Central memory CD4-positive, alpha-beta T cell (primary cell): ENCODE measurements around the gene FGR.

ENCODE experiments used
- DNase-seq: peaks from one replicate; pipeline ENCODE4 v3.0.0; 2022

FGR gene

DNA sequence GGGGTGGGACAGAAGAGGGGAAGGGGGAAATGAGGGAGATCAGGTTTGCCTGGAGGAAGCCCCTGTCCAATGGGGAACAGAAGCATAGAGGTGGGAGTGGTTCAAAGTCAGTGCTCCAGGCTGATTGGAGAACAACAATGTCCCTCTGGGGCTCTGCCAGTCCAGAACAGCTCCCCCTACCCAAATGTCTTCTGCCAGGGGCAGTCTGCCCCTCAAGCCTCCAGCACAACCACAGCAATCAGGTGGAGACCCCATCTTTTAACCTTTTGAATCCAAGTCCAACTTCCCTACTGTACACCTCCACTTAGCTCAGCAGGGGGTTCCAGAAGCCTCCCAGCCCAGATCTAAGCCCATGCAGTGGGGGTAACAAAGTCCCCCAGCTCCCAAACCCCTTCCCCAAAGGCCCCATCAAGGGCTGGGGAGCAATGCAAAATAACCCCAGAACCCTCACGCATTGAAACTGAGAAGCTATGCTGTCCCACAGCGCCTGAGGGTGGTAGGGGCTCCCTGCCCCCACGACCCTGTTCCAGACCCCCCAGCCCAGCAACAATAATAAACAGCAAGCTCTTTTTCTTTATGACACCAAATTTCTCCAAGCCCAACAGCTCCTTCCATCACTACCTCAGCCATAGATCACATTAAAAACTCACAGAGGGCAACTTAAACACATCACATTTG is 34.3 kb downstream of the FGR start:
- DNase-seq: no peak

DNA sequence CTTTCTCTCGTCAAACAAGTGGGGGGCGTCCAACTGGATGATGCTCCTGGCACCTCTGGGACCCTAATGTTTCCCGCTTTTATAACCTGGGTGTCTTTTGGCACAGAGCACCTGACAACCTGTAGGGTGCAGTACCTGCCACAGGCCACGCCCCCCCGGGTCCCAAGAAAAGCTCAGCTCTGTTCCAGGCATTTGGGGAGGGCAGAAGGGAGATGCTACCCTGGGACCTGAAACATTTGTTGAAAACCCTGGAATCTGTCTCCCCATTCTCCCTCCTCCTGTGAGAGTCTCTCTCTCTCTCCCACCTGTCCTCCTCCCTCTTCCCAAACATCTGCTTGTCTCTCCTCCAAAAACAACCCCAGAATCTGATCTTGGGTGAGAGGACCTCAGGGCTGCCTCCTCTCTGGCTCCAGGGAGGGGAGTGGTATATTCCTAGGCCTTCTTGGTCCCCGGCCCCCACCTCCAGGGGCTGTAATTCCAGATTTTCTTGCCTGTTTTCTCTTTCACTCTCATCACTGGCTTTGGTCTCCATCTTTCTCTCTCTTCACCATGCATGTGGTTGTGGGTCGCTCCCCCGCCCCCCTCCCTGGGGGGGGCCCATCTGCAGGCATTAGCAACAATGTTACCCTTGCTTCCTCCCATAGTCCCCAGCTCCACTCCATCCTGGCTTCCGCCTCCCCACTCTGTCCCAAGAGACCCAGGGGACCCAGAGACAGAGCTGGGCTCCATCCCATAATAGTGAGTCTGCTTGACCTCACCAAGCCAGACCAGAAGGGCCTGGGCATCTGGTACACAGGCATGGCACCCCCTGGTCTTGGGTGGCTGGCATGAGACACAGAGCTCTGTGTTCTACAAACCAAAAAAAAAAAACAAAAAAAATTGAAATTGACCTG is 35.1 kb downstream of the FGR start:
- no peak for DNase-seq

GRCh38 chr1:27598902-27599528 is 36.0 kb downstream of the FGR start:
- DNase-seq: no peak

GRCh38 chr1:27598295-27598687 is 36.7 kb downstream of the FGR start:
- no peak for DNase-seq

DNA sequence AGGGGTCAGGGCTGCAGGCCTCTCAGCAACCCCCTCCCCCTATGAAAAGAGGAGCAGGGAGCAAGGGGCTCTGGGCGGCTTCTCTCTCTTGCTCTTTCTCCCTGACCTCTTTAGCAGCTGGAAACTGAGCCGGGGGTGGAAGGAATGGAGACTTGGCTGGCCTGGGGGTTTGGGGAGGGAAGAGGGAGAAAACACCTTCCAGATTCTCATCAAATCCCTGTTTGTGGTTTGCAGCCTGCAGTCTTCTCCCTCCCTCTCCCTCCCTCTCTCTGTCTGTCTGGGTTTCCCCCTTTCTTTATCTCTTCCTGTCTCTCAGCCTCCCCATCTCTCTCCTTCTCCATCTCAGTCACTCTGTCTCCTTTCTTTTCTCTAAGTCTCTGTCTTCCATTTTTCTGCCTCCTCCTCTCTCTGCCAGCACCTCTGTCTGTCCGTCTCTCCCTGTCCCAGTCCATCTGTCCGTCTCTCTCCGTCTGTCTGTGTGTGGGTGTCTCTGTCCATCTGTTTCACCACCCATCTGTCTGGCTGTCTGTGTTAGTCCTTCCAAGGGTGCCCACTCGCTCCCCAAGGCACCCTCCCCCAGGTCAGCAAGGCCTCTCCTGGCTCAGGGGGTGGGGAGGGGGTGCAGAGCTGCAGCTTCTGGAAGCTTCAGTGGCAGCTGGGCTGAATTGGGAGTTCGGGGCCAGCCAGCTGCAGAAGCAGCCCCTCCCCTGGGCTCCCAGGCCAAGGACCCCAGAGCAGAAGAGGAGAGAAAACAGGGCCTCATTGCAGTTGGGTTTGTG is 37.3 kb downstream of the FGR start:
- DNase-seq: no peak

- DNase-seq: no peak
These were observed 38.0 kb downstream of the FGR start for GRCh38 chr1:27596986-27597385.

DNA sequence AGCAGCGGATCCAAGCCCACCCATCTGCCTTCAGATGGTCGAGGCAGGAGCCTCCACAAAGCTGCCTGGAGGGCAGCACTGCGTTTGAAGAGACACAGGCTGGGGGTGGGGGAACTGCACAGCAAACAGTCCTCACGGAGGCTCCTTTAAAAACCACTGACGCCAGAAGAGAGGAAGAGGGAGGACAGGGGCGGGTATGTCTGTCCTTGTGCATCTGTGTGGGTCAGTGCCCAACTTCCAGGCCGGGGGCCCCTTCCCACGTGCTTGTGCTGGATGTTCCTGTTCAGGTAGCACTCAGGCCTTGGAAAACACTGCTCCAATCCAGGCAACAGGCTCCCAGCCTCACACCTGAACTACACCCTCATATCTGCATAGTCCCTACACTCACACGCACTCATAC is 38.7 kb downstream of the FGR start:
- no peak for DNase-seq

GRCh38 chr1:27595597-27595996 is 39.4 kb downstream of the FGR start:
- no peak for DNase-seq

DNA sequence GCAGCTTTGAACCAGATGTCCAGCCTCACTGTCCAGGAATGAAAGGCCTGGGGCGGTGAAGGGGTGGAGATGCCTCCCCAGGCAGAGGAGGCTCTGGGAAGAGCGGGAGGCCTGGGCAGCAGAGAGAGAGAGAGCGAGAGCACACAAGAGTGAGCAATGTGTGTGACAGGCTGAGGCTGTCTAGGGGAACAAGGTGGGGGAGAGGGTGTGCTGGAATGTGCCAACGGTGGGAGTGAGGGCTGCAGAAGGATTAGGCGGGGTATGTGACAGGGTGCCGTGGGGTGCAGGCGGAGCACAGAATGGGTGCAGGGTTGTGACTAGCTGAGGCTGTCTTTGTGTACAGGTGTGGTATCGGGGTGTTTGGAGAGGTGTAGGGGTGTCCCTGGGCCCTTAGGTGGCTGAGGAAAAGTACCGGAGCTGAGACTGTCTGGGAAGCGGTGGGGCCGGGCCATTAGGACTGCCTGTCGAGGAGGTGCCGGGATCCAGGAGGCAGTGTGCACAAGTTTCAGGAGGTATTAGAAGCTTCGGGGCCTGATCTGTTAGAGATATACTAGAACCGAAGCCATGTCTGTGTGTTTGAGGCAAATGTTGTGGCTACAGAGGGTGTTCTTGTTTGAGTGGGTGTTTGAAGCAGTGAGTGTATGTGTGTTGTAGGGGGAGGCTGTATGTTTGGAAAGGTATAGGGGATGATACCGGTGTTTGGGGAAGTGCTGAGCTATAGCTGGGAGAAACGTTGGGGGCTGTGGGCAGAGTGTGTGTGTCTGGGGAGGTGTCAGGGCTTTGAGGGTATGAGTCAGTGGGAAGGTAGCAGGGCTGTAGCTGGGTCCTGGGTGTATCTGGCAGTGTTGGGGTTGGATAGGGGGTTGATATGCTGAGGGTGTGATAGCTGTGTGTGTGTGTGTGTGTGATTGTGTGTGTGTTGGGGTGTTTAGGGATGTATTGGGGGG is 40.1 kb downstream of the FGR start:
- DNase-seq: no peak

GRCh38 chr1:27593678-27594563 is 41.1 kb downstream of the FGR start:
- DNase-seq: no peak

DNA sequence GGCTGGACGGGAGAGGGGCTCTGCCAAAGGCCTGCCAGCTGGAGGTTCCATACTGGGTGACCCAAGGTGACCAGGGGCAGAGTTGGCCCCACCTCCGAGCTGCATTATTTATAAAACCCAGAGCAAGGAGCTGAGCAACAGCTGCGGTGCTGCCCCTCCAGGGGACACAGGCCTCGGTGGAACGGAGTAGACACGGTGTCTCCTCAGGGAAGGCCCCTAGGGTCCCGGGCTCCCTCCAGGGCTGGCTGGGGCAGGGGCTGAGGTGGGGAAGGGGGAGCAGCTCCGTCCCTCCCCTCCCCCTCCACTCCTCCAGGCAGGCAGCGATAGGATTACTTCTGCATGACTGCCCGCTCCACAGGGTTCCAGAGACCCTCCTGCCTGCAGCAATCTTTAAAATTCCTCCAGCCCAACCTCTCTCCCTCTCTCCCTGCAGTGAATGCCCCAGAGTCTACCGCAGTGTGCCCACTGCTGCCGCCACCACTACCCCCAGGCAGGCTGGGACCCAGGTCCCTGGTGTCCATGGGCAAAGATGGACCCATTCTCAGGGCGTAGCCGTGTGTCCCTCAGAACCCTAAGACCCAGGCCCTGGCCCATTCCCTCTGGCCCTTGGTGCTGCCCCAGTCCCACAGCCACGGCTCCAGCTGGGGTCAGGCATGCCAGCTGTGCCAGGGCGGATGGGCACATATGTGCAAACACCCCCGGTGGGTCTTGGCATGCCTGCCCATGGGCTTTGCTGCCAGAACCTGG is 41.9 kb downstream of the FGR start:
- DNase-seq: no peak

DNA sequence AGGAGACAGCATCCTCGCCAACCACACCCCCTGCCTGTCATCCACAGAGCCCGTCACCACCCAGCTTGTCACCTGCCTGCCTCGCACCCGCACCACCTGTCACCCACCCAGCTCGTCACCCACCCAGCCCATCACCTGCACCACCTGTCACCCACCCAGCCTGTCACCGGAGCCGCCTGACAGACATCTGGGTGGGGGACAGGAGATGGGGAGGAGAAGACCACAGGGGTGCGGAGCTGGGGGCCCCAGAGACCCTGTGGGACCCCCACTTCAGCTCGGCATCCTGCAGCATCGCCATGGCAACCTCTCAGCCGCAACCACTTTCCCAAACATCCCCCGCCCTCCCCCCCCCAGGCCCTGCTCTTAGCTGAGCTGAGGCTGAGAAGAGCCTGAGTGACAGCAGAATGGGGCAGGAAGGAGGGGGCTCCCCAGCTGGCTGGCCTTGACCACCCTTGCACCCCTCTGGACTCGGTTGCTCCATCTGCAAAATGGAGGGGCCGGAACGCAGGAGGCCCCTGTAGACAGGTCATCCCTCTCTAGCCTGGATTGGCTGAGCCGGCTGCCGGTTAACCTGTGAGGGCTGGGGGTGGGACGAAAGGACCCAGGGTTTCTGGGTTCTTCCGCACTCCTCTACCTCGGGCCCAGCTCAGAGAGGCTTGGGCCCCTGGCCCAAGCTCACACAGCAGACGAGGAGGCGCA is 42.6 kb downstream of the FGR start:
- DNase-seq: no peak

DNA sequence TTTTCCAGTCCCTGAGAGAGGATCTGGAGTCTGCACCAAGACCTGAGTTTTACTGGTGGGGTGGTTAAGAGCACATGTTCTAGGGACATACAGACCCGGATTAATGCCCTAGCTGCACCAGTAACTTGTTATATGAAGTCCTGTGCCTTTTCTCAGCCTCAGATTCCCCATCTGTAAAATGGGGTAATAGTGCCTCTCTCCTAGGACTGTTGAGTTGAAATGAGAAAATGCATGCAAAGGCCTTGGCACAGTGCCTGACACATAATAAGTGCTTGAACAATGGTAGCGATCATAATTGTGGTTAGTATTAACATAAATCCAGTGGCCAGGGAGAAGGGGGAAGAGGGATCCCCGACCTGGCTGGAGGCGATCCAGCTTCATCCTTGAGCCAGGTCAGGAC is 43.4 kb downstream of the FGR start:
- DNase-seq: no peak

- no peak for DNase-seq
These were observed 44.0 kb downstream of the FGR start for GRCh38 chr1:27590917-27591508.

- DNase-seq: no peak
These were observed 45.1 kb downstream of the FGR start for GRCh38 chr1:27589841-27590426.

DNA sequence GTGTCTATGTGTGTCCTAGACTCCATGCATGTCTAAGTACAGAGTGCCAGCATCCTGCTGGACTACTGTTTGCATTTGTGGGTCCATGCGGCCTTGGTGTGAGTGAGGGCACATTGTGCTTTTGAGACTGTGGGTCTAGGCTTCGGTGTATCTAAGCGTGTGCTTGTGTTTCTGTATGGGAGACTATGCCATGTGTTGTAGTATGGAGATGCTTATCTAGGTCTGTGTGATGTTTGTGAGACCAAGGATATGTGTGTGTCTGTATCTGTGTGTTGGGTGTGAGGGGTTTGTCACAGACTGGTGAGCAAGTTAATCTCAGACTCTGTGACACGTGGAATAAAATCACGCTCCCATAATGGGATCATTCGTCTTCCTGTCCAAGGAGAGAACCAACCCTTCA is 45.5 kb downstream of the FGR start:
- no peak for DNase-seq

GRCh38 chr1:27588256-27589232 is 46.4 kb downstream of the FGR start:
- DNase-seq: no peak
